NCI-H2196 (cell line): ENCODE results near the gene RAP1GAP2.

Experiments
- DNase-seq: peaks from one replicate; lab custom pipeline; 2025; ENCODE audit not compliant: unreplicated experiment; lab: John Stamatoyannopoulos, UW

Gene RAP1GAP2

DNA sequence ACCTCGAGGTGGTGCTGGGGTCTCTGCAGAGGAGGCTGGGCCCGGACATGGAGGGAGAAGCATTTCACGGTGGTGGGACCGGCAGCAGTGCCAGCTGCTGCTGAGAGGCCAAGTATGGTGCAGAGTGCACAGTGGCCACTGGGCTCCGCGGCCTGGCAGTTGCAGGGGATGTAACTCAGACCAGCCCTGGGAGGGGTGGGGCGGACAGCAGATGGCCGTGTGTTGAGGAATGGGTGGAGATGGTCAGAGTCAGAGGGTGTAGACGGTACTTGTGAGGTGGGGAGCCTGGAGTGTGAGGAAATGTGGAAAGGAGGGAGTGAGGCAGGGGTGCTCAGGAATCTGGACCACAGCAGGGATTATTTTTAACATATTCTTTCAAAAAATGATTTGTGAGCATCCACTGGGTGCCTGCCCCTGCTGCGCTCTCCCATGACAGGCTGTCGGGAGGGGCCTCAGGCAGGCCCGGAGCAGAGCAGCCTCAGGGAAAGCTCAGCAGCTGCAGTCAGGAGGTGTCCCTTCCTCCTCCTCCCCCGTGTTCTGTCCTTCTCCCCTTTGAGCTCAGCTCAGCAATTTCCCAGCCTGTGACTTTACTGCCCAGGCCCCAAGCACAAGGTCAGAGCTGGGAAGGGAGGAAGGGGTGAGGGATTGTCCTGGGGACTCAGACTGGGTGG lies 113.1 kb downstream of the RAP1GAP2 start:
- DNase-seq = no peak

DNA sequence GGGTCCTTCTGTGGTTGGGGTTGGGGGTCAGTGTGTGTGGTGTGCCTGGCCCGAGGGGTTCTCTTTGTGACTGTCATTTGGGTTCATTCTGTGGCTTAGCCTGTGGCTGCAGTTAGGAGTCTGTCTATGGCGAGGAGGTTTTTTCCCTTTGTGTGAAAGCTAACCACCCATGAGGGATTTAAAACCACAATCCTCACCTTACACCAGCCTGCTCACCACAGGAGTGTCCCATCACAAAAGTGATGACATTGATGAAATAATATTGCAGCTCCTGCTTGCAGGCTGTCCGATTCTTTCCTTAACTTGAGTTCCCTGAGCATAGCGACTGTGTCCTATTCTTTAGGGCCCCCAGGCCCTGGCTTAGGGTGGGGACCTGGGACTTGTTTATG lies 113.6 kb downstream of the RAP1GAP2 start:
- DNase-seq = no peak

- DNase-seq = no peak
These were observed 115.0 kb downstream of the RAP1GAP2 start for GRCh38 chr17:2911035-2911754.

DNA sequence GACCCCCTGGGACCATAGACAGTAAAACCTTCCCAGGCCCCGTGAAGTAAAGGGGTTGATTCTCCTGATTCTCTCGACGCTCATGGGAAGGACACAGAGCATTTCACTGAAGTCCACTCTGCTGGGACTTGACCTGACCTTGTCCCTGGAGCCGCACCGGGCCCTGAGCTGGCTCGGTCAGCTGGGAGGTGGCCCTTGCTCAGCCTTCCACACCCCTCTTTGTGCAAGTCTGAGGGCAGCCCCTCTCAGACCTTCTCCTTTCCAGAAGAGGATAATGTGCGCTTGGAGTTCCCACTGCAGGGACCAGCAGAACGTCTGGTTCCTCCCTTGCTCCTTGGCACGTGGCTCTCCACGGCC lies 115.5 kb downstream of the RAP1GAP2 start:
- DNase-seq = no peak

GRCh38 chr17:2912754-2913153 lies 116.5 kb downstream of the RAP1GAP2 start:
- DNase-seq = no peak

- no peak for DNase-seq
These were observed 120.2 kb downstream of the RAP1GAP2 start for GRCh38 chr17:2916461-2916860.

GRCh38 chr17:2921443-2921842 lies 125.2 kb downstream of the RAP1GAP2 start:
- no peak for DNase-seq

DNA sequence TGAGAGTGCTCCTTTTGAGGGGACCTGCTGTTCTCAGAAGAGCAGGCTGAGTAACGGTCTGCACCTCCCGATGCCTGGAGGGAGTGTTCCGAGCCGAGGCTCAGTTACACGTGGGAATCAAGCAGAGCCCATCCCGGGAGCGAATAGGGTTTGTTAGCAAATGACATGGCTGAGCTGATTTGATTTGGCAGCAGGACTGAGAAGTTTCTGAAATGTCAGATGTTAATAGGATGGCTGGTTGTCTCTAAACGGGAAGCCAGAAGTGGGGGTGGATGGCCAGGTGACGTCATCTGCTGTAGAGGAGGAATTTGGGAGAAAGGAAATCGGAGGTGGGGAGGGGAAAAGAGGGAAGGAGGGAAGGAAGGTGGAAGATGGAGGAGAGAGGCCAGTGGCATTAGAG lies 128.0 kb downstream of the RAP1GAP2 start:
- DNase-seq = no peak

- DNase-seq = no peak
These were observed 128.8 kb downstream of the RAP1GAP2 start for GRCh38 chr17:2925011-2925410.

- no peak for DNase-seq
These were observed 129.9 kb downstream of the RAP1GAP2 start for GRCh38 chr17:2926019-2926650.

DNA sequence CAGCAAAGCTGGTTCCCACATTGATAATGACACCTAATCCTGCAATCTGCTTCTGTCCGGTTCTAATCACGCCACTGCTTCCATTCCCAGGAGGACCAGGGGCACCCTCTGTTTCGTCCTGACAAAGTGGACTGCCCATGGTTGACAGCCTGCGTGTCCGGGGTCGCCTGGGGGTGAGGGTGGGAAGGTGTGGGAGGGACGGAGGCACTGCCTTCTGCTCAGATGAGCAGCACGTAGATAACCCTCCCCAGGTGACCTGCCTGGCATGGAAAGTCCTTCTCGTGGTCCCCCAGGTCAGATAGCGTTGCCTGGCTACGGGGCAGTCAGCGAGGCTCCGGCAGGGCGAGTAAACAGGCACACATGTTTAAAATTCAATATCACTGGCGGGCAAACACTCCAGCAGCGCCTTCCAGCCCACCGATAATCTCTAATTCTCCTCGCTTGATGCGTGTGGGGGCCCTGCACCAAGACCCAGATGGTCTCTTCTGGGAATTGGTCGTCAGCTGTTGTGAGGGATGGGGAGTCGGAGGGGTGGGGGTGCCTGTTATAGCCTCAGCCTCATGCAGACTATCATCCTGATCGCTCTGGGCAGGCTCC lies 132.2 kb downstream of the RAP1GAP2 start:
- no peak for DNase-seq

DNA sequence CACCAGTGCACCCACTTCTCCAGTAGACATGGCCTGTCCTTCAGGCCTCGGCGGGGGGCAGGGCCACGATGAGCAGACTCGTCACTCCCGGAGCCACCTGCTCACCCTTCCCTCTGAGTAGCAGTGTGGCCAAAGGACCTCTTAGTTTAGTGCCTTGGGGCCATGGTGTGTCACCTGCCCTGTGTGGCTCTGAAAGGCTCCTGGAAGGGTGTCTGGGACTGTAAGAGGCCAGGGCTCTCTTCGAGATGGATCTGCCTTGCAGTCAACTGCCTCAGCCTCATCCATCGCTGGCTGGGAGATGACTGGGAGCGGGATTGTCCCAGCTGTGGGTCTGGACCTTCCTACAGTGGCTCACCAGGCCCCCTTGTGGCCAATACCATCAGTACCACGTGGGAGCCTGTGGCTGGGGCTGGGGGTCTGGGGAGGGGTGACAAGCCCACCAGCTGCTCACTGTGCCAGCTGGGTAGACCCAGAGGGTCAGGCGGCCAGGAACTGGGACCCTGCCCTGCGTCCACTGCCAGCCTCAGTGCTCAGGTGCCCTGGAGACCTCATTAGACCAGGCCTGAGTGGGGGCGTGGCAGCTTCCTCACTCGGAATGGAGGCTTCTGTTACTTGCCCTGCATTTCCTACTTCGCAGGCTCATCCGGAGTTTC lies 133.8 kb downstream of the RAP1GAP2 start:
- no peak for DNase-seq

DNA sequence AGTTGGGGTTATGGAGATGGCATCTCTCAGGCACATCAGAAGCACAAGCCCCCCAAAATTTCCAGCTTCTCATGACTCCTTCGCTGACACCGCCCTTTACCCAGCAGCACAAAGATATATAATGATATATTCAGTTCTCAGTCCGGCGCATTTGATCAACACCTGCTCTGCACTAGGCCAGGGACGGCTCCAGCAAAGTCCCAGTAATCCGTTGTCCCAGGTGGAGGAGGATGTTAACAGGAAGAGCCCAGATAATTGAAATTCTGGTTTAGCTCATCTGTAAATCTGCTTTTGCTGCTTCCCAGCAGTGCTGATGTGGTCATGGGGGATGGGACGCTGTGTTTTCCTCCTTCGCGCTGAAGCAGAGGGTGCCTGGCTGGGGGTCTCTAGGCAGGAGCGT lies 135.6 kb downstream of the RAP1GAP2 start:
- DNase-seq = no peak

GRCh38 chr17:2932946-2933345 lies 136.7 kb downstream of the RAP1GAP2 start:
- no peak for DNase-seq

- no peak for DNase-seq
These were observed 137.4 kb downstream of the RAP1GAP2 start for GRCh38 chr17:2933606-2934005.

DNA sequence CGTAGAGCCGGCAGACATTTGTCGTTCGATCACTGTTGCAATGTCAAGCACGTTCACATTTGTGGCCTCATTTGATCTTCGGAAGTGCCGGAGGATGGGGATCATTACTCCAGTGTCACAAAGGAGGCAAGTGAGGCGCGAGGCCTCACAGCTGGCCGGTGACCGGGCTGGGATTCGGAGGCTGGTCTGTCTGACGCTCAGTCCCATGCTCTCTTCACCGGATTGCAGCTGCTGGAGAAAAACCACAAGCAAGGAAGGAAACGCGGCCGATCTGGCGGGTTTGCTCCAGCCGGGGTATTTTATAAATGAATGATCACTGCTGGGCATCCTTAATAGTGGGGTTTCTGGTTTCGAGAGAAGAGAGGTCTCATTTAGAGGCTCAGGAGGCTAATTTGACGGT lies 139.4 kb downstream of the RAP1GAP2 start:
- no peak for DNase-seq

DNA sequence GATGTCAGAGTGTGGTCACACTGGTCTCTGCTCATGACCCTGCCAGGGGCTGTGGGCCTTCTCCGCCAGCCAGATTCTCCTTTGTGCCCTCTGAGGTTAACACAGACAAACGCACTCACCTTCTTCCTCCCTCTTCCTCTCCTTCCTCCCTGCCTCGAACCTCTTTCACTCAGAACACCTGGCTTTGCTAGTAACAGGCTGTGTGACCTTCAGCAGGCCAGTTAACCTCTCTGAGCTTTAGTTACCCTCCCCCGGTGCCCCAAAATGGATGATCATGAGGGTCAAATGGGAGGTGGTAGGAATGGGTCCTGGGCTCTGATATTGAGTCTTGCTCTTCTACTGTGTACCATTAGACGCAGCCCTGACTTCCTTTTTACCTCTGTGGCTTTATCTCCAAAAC lies 140.1 kb downstream of the RAP1GAP2 start:
- no peak for DNase-seq

DNA sequence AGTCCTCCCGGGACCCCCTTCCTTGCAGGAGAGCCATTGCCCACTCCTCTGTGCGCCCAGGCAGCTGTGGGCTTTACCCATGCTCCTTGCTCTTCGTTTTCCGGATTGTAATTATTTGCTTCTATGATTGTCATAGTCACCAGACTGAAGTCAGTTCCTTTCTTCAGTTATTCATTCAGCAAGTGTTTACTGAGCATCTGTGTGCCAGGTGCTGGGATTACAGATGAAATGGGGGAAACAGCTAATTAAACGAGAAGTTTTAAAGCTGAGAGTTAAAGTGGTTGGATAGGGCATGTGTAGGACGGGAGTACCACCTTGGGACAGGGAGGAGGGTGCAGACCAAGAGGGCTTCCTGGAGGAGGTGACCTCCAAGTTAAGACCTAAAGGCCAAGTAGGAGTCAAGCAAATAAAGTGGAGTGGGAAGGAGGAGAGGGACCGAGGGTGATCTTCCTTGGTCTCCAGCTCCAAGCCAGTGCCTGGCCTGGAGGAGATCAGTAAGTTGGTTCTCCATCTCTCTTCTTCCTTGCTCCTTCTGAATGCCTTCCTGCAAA lies 140.6 kb downstream of the RAP1GAP2 start:
- no peak for DNase-seq

- DNase-seq = no peak
These were observed 141.2 kb downstream of the RAP1GAP2 start for GRCh38 chr17:2937331-2938003.

DNA sequence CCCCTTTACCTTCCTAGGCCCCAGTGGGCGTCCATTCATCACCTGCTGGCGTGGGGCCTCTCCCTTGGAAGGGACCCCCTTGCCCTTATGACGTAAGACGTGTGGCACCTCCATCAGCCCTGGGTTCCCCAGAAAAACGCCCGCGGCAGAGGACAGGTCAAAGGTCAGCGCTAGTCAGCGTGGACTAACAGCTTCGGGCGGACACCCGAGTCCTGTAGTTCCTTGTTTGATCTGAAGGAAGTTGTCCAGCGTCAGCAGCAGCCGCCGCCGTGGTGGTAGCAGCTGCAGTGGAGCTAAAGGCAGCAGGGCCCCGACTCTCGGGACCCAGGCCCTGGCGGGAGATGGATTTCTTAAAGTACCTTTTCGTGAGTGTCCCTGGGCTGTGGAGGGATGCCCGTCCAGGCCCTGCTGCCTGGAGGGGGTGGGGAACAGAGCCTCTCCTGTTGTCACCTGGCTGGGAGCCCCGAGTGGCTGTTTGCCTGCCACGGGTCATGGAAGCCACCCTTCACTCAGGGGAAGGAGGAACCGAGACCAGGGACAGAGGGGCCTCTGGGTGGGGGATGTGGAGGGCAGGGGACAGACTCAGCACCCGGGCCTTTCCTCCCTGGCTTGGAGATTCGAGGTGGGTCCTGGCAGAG lies 143.6 kb downstream of the RAP1GAP2 start:
- DNase-seq = no peak
